HEK293T (cell line): ENCODE results near the gene IRAG1.
"Not testable (repeated sequence)": the region's sequence is repeated elsewhere in the genome, so short reads cannot be mapped to it uniquely, and the experiment has no call there.

Experiments
- CTCF ChIA-PET: fragments of 350-600 bp; formaldehyde crosslinking; extraction: SDS; loops from one replicate; lab custom pipeline; 2021; ENCODE audit warnings: antibody characterized with exemption, inconsistent platforms; lab: Yijun Ruan, JAX
- POLR2A ChIA-PET: fragments of 350-600 bp; formaldehyde crosslinking; extraction: SDS; loops from one replicate; lab custom pipeline; 2020; ENCODE audit warnings: antibody characterized with exemption, inconsistent platforms; lab: Yijun Ruan, JAX
- DNase-seq: peaks from one replicate; pipeline ENCODE4 v3.0.0; 2012; ENCODE audit warnings: mixed read lengths; ENCODE audit errors: extremely low spot score
- ARNT ChIP-seq: fragments of 450-650 bp; IDR thresholded peaks from 2 replicates; pipeline ENCODE4 v1.6.1; 2017; ENCODE audit warnings: mild to moderate bottlenecking
- BHLHE40 ChIP-seq: fragments of 450-650 bp; IDR thresholded peaks from 2 replicates; pipeline ENCODE4 v1.6.1; 2016; ENCODE audit warnings: mild to moderate bottlenecking, moderate library complexity, borderline replicate concordance
- CTBP1 ChIP-seq: fragments of 450-650 bp; IDR thresholded peaks from 2 replicates; pipeline ENCODE4 v1.6.1; 2016; ENCODE audit warnings: borderline replicate concordance
- ELF4 ChIP-seq: fragments of 450-650 bp; IDR thresholded peaks from 2 replicates; pipeline ENCODE4 v1.6.1; 2017; ENCODE audit warnings: antibody characterized with exemption
- FOXA1 ChIP-seq: fragments of 450-650 bp; IDR thresholded peaks from 2 replicates; pipeline ENCODE4 v1.6.1; 2016; ENCODE audit warnings: mild to moderate bottlenecking
- FOXK2 ChIP-seq: fragments of 450-650 bp; IDR thresholded peaks from 2 replicates; pipeline ENCODE4 v1.6.1; 2016; ENCODE audit warnings: mild to moderate bottlenecking
- FOXM1 ChIP-seq: fragments of 450-650 bp; IDR thresholded peaks from 2 replicates; pipeline ENCODE4 v1.6.1; 2017; ENCODE audit warnings: mild to moderate bottlenecking, borderline replicate concordance
- HDGF ChIP-seq: fragments of 450-650 bp; IDR thresholded peaks from 2 replicates; pipeline ENCODE4 v1.6.1; 2017; ENCODE audit warnings: antibody characterized with exemption, borderline replicate concordance
- L3MBTL2 ChIP-seq: fragments of 450-650 bp; conservative IDR thresholded peaks from 2 replicates; pipeline ENCODE4 v1.6.1; 2016; ENCODE audit warnings: mild to moderate bottlenecking
- LEF1 ChIP-seq: fragments of 450-650 bp; IDR thresholded peaks from 2 replicates; pipeline ENCODE4 v1.6.1; 2017; ENCODE audit warnings: mild to moderate bottlenecking, borderline replicate concordance
- NFRKB ChIP-seq: fragments of 450-650 bp; IDR thresholded peaks from 2 replicates; pipeline ENCODE4 v1.6.1; 2016; ENCODE audit warnings: mild to moderate bottlenecking, moderate library complexity
- PKNOX1 ChIP-seq: fragments of 450-650 bp; IDR thresholded peaks from 2 replicates; pipeline ENCODE4 v1.6.1; 2016
- SP1 ChIP-seq: fragments of 450-650 bp; IDR thresholded peaks from 2 replicates; pipeline ENCODE4 v1.6.1; 2017
- SUZ12 ChIP-seq: fragments of 450-650 bp; IDR thresholded peaks from 2 replicates; pipeline ENCODE4 v1.6.1; 2016; ENCODE audit warnings: mild to moderate bottlenecking
- TARDBP ChIP-seq: fragments of 450-650 bp; IDR thresholded peaks from 2 replicates; pipeline ENCODE4 v1.6.1; 2016
- ZNF384 ChIP-seq: fragments of 450-650 bp; IDR thresholded peaks from 2 replicates; pipeline ENCODE4 v1.6.1; 2016

Gene IRAG1

GRCh38 chr11:10680956-10681487 is 12.5 kb downstream of the IRAG1 start:
- DNase-seq = no peak
- ChIA-PET CTCF (no interaction called here), POLR2A (no interaction called here)
- TF ChIP-seq NFRKB (no peak), FOXA1 (no peak), SP1 (no peak), BHLHE40 (no peak), ARNT (no peak), ELF4 (no peak), FOXM1 (no peak), LEF1 (no peak), TARDBP (no peak)

GRCh38 chr11:10680279-10680678 is 13.3 kb downstream of the IRAG1 start:
- POLR2A ChIA-PET, DNase-seq, CTCF ChIA-PET: not testable (repeated sequence)

- no peak for TF ChIP-seq FOXA1
- no peak for TF ChIP-seq ELF4
- no peak for TF ChIP-seq NFRKB
- TF ChIP-seq L3MBTL2 = no peak
- no peak for TF ChIP-seq BHLHE40
- TF ChIP-seq HDGF = no peak
- no peak for TF ChIP-seq LEF1
- no peak for TF ChIP-seq ZNF384
- no peak for TF ChIP-seq SUZ12
- no peak for TF ChIP-seq PKNOX1
- TF ChIP-seq FOXM1 = no peak
- no peak for TF ChIP-seq SP1
- no peak for TF ChIP-seq ARNT
- TF ChIP-seq TARDBP = no peak
- no peak for TF ChIP-seq CTBP1
- TF ChIP-seq FOXK2 = no peak
- POLR2A ChIA-PET = no interaction called here
- CTCF ChIA-PET = no interaction called here
- DNase-seq = no peak
Measured at GRCh38 chr11:10679644-10680043, 13.9 kb downstream of the IRAG1 start.

GRCh38 chr11:10678101-10678500 is 15.5 kb downstream of the IRAG1 start:
- POLR2A ChIA-PET = no interaction called here
- TF ChIP-seq ELF4 (no peak), FOXK2 (no peak), SP1 (no peak)
- CTCF ChIA-PET = interaction anchor here (0.6 kb wide), 1 partner anchor 25 kb away, joined by 4 read pairs; no protein-coding TSS in a partner anchor
- DNase-seq = no peak

- no peak for DNase-seq
- TF ChIP-seq SP1 (no peak), HDGF (no peak), FOXK2 (no peak), LEF1 (no peak), FOXA1 (no peak)
- POLR2A ChIA-PET = no interaction called here
- CTCF ChIA-PET = no interaction called here
Measured at GRCh38 chr11:10676919-10677318, 16.6 kb downstream of the IRAG1 start.

GRCh38 chr11:10674911-10675440 is 18.6 kb downstream of the IRAG1 start:
- CTCF ChIA-PET = no interaction called here
- no peak for DNase-seq
- TF ChIP-seq BHLHE40 (no peak), PKNOX1 (no peak), ZNF384 (no peak), NFRKB (no peak), L3MBTL2 (no peak), LEF1 (no peak), ARNT (no peak), ELF4 (no peak), CTBP1 (no peak), FOXK2 (no peak), SUZ12 (no peak), TARDBP (no peak), SP1 (no peak), FOXM1 (no peak), HDGF (no peak), FOXA1 (no peak)
- POLR2A ChIA-PET = no interaction called here

GRCh38 chr11:10674440-10674855 is 19.1 kb downstream of the IRAG1 start:
- no peak for DNase-seq
- ChIA-PET CTCF (no interaction called here), POLR2A (no interaction called here)
- TF ChIP-seq CTBP1 = no peak
- no peak for TF ChIP-seq NFRKB
- TF ChIP-seq ARNT = no peak
- TF ChIP-seq SP1 = no peak
- TF ChIP-seq FOXA1 = no peak
- no peak for TF ChIP-seq BHLHE40
- no peak for TF ChIP-seq ELF4
- TF ChIP-seq PKNOX1 = no peak
- no peak for TF ChIP-seq FOXM1
- TF ChIP-seq LEF1 = no peak
- no peak for TF ChIP-seq FOXK2
- no peak for TF ChIP-seq SUZ12
